Thoracic aorta (tissue), 2 donors: ENCODE data around the gene MELTF. TPM values are rescaled to one million over a fixed set of nuclear protein-coding genes. Genes with fewer than 3 reads are reported as not detected.

Experiments used
- ATAC-seq: fragments of 150-250 bp; one replicate; pipeline ENCODE4 v1.8.0; 2017; ENCODE audit warnings: low read depth; ENCODE audit not compliant: insufficient number of reproducible peaks, low FRiP score
- DNase-seq: peaks from one replicate; pipeline ENCODE4 v3.0.0-alpha.2; 2020; ENCODE audit warnings: low spot score
- H3K27ac ChIP-seq, 2 donors: fragments of 200-600 bp; sonication (generic); 1 replicate in 1 of 2; 2 replicates in 1 of 2; pipeline ENCODE4 v1.5.1; 2016; ENCODE audit warnings: mild to moderate bottlenecking in 2 of 2, moderate library complexity in 2 of 2
- H3K27me3 ChIP-seq: fragments of 200-600 bp; sonication (generic); replicated peaks from 2 replicates; pipeline ENCODE4 v1.6.0; 2016; ENCODE audit warnings: mild to moderate bottlenecking; ENCODE audit not compliant: insufficient read depth
- H3K36me3 ChIP-seq: fragments of 200-600 bp; sonication (generic); one replicate; pipeline ENCODE4 v1.5.1; 2016
- H3K4me1 ChIP-seq, 2 donors: fragments of 200-600 bp; sonication (generic); 1 replicate in 1 of 2; 2 replicates in 1 of 2; pipeline versions ENCODE4 v1.5.1 to v1.6.0; 2016; ENCODE audit warnings: low read depth in 2 of 2, mild to moderate bottlenecking in 1 of 2; ENCODE audit not compliant: control insufficient read depth in 1 of 2
- H3K4me3 ChIP-seq: fragments of 200-600 bp; sonication (generic); 2 replicates; pipeline ENCODE4 v1.5.1; 2016; ENCODE audit warnings: mild to moderate bottlenecking
- H3K9me3 ChIP-seq: fragments of 200-600 bp; sonication (generic); 2 replicates; pipeline ENCODE4 v1.5.1; 2016
- CTCF ChIP-seq: fragments of 200-600 bp; sonication (generic); IDR thresholded peaks from one replicate; pipeline ENCODE4 v1.5.1; 2019; ENCODE audit warnings: antibody characterized with exemption
- total RNA-seq, 2 donors: library from RNA; depleted of rRNA; stranded (reverse); fragments of >200 nt; gene quantifications; one replicate each; pipeline versions ENCODE4 v1.1.0 to v1.2.3, GENCODE V29; 2016

The MELTF gene
- total RNA-seq, 2 donors from 2014 or later: 6.1 to 8.7 TPM

GRCh38 chr3:196965112-196965803, 64.4 kb downstream of the MELTF start:
- H3K27me3 ChIP-seq: no peaks in the 10 kb centered on the region
- TF ChIP-seq CTCF: no peak
- H3K4me1 ChIP-seq: peaks cover 7% of the 10 kb centered on the region in 2 donors
- no peaks in the 10 kb centered on the region for H3K36me3 ChIP-seq
- H3K9me3 ChIP-seq: no peaks in the 10 kb centered on the region
- H3K27ac ChIP-seq: no peak overlapping the region
- H3K4me3 ChIP-seq: no peak overlapping the region
- ATAC-seq (no peak), DNase-seq (no peak)

GRCh38 chr3:196963631-196963953, 66.0 kb downstream of the MELTF start:
- Histone ChIP-seq H3K4me1 (peaks cover 7% of the 10 kb centered on the region in 2 donors), H3K27me3 (no peaks in the 10 kb centered on the region), H3K27ac (no peak overlapping the region), H3K4me3 (no peak overlapping the region), H3K36me3 (no peaks in the 10 kb centered on the region), H3K9me3 (no peaks in the 10 kb centered on the region)
- no peak for DNase-seq
- ATAC-seq: no peak
- no peak for TF ChIP-seq CTCF

- Histone ChIP-seq H3K9me3 (no peaks in the 10 kb centered on the region), H3K4me3 (no peak overlapping the region), H3K36me3 (no peaks in the 10 kb centered on the region), H3K4me1 (peaks cover 5% of the 10 kb centered on the region in 2 donors), H3K27me3 (no peaks in the 10 kb centered on the region), H3K27ac (no peak overlapping the region)
- no peak for TF ChIP-seq CTCF
- DNase-seq: no peak
- ATAC-seq: no peak
Observed at GRCh38 chr3:196962930-196963630, 66.5 kb downstream of the MELTF start.

GRCh38 chr3:196962108-196962929, 67.3 kb downstream of the MELTF start:
- H3K27ac ChIP-seq: no peak overlapping the region
- H3K9me3 ChIP-seq: no peaks in the 10 kb centered on the region
- H3K4me3 ChIP-seq: no peak overlapping the region
- DNase-seq (no peak), ATAC-seq (no peak)
- no peaks in the 10 kb centered on the region for H3K4me1 ChIP-seq
- H3K36me3 ChIP-seq: no peaks in the 10 kb centered on the region
- no peak for TF ChIP-seq CTCF
- H3K27me3 ChIP-seq: no peaks in the 10 kb centered on the region

- H3K4me3 ChIP-seq: no peak overlapping the region
- H3K4me1 ChIP-seq: no peaks in the 10 kb centered on the region
- TF ChIP-seq CTCF: no peak
- H3K9me3 ChIP-seq: no peaks in the 10 kb centered on the region
- no peaks in the 10 kb centered on the region for H3K36me3 ChIP-seq
- no peak for ATAC-seq
- DNase-seq: no peak
- H3K27me3 ChIP-seq: no peaks in the 10 kb centered on the region
- no peak overlapping the region for H3K27ac ChIP-seq
Observed at GRCh38 chr3:196954832-196955231, 74.8 kb downstream of the MELTF start.
